GM21576 (cell line): ENCODE measurements around the gene TMEM253.

ENCODE experiments used
- ATAC-seq: cut with Tn5 transposase; IDR thresholded peaks from one replicate; pipeline ENCODE4 v1.9.1; 2021; ENCODE audit warnings: mild to moderate bottlenecking, moderate library complexity; ENCODE audit not compliant: unreplicated experiment

Gene TMEM253

DNA sequence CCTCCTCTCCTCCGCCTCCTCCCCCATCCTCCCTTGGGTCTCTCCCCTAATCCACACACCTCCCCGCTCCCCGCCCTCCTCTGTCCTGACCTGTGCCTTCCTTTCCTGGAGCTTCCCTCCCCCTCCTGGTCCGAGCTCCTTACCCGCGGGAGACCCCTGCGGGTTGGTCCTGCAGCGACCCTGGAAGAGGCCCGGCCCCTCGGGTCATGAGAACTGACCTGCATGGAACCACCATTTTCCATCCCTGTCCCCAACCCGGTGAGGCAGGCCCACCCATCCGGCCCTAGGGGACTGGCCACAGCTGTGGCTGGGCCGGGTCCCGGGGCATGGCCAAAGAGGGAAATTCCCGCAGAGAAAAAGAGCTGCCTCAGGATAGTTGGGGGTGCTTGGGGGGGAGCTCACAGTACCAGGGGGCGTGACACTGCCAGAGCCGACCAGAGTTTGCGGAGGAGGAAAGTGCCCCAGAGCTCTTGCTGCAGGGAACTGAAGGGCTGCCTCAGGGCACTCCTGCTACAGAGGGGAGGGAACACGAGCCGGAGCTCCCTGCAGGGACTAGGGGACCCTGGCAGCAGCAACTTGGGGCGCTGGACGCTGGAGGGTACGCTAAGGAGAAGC, 30.1 kb upstream of the TMEM253 start:
- peak; percentile 7 for ATAC-seq

DNA sequence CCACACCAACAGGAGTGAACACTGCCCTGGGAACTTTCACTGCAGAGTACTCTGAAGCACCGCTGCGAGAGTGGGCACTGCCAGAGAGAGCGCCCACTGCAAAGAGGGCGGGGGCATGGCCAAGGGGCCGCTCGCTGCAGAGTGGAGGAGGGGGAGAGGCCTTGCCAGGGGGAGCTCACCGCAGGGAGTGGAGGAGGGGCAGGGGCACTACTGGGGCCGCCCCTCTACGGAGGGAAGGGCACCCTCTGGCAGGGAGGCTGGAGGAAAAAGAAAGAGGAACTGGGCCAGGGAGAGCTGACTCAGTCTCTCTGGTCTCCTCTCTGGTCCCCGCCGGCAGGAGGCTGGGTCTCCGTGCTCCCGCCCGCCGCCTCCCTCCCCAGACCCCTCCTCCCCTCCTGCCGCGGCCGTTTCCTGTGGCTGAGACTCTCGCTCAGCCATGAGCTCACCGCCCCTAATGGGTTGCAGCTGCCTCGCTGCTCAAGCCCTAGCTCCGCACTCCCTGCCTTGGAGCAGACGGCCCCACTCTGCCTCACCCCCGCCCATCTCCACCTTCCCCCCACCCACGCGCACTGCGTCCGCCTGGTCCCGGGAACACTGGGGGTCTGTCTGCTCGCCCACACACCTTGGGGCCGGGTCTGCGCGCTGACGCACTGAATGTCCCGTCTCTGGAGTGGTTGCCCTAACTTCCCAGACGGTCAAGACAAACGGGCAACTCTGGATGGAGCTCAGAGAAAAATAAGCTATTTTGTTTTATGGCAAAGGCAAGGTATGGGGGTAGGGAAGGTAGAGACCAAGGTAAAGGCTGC, 29.4 kb upstream of the TMEM253 start:
- peak; percentile 70 for ATAC-seq

DNA sequence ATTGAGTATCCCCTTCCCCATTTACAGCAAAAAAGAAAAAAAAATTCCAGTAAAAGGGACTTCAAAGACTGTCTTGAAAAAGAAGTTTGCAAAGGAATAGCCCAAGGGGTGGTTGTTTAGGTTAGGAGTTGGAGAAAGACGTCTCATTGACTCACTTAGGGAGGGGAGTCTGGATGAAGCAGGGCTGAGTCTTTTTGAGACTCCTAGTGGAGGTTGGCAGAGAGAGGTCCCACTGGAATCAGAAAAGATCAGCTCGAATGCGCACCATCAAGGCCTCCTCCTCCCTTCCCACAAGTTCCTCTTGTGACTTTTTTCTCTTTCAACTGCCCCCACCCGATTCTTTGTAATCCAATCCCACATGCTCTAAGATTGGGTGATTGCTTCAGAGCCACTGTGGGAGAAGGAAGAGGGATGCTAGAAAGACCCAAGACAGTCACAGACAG, 28.8 kb upstream of the TMEM253 start:
- ATAC-seq: no peak

DNA sequence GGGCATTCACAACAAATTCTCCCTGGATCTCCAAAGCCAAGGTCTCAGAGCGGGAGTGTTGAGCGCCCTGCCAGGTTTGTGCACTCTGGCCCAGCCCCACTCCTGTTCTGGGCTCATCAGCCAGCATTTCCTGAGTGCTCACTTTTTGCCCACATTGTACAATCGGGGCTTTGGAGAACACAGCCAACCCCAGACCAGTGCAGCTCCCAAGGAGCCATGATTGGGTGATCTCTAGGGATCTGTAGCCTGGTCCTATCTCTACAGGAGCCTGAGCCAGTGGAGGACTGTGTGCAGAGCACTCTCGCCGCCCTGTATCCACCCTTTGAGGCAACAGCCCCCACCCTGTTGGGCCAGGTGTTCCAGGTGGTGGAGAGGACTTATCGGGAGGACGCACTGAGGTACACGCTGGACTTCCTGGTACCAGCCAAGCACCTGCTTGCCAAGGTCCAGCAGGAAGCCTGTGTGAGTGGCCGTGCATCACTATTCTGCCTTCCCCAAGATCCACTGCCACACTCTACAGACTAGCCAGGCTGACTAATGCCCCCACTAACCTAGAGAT, 28.0 kb upstream of the TMEM253 start:
- no peak for ATAC-seq

DNA sequence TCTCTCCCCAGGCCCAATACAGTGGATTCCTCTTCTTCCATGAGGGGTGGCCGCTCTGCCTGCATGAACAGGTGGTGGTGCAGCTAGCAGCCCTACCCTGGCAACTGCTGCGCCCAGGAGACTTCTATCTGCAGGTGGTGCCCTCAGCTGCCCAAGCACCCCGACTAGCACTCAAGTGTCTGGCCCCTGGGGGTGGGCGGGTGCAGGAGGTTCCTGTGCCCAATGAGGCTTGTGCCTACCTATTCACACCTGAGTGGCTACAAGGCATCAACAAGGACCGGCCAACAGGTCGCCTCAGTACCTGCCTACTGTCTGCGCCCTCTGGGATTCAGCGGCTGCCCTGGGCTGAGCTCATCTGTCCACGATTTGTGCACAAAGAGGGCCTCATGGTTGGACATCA, 26.9 kb upstream of the TMEM253 start:
- no peak for ATAC-seq

DNA sequence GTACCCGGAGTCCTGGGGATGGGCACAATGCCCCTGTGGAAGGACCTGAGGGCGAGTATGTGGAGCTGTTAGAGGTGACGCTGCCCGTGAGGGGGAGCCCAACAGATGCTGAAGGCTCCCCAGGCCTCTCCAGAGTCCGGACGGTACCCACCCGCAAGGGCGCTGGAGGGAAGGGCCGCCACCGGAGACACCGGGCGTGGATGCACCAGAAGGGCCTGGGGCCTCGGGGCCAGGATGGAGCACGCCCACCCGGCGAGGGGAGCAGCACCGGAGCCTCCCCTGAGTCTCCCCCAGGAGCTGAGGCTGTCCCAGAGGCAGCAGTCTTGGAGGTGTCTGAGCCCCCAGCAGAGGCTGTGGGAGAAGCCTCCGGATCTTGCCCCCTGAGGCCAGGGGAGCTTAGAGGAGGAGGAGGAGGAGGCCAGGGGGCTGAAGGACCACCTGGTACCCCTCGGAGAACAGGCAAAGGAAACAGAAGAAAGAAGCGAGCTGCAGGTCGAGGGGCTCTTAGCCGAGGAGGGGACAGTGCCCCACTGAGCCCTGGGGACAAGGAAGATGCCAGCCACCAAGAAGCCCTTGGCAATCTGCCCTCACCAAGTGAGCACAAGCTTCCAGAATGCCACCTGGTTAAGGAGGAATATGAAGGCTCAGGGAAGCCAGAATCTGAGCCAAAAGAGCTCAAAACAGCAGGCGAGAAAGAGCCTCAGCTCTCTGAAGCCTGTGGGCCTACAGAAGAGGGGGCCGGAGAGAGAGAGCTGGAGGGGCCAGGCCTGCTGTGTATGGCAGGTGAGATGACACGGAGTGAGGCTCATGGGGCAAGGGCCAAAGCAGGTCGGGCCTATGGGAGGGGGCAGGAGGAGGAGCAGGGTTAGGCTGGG, 26.2 kb upstream of the TMEM253 start:
- ATAC-seq: no peak

DNA sequence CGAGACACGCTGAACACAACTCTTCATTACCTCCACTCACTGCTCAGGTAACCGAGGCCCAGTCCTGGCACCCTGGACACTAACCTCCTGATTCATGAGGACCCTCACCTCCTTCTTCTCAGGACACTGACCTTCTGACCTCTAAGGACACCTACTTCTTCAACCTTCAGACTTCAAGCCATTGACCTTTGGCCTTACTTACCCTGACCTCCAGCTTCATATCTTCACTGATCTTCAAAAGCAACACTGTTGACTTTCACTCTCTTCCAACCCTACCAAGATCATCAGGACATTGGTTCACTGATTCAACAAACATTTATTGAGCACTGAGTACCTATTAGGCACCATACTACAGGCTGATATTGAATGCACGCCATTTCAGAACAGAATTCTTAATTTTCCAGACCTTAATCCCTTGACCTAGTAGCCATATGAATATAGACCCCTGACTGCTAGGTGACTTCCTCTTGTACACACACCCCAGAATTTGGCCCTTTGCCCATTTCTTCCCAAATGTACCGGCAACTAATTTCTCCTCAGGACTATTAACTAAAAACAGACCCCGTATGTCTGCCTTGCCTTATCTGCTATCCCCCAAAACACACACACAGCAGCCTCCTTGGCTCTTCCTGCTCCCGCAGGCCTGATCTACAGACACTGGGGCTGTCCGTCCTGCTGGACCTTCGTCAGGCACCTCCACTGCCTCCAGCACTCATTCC, 25.0 kb upstream of the TMEM253 start:
- ATAC-seq: no peak

DNA sequence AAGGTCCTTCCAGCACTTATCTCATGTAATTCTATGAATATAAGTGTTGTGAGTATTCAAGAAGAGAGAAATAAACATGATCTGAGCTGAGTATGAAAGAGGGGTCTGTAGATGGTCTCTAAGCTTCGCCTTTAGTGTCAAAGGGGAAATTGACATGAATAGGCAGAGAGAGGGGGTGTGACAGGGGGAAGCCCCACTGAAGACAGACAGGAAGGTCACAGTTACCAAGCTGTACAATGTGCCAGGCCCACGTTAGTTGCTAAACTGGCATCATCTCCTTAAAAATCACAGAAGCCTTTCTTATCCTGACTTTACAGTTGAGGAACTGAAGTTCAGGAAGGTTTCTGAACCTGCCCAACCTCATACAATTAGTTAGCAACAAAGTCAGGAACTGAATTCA, 23.2 kb upstream of the TMEM253 start:
- no peak for ATAC-seq

DNA sequence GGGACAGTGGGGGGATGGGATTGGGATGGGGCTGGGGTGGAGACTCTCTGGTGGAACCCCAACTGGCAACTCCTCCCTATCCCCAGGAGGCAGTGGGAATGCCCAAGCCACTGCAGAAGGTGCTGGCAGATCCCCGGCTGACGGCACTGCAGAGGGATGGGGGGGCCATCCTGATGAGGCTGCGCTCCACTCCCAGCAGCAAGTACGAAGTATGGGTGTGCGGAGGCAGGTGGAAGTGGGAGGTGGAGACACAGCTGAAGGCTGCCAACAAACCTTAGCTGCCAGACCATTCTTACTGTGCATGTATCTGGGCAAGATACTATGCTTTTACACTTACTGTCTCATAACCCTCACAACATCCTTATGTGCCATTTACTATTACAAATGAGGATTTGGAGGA, 22.6 kb upstream of the TMEM253 start:
- no peak for ATAC-seq

DNA sequence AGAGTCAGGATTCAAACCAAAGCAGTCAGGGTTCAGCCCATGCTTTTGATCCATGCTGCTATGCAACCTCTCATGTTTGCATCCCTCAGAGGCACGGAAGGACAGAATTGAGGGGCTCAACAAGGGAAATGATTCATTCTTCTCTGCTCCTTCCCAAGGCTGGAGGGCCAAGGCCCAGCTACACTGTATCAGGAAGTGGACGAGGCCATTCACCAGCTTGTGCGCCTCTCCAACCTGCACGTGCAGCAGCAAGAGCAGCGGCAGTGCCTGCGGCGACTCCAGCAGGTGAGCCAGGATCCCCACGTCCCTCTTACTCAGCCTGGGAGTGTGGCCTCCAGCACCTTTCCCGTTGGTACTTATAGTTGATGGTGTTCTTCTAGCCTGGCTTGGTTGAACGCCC, 22.1 kb upstream of the TMEM253 start:
- ATAC-seq: no peak

DNA sequence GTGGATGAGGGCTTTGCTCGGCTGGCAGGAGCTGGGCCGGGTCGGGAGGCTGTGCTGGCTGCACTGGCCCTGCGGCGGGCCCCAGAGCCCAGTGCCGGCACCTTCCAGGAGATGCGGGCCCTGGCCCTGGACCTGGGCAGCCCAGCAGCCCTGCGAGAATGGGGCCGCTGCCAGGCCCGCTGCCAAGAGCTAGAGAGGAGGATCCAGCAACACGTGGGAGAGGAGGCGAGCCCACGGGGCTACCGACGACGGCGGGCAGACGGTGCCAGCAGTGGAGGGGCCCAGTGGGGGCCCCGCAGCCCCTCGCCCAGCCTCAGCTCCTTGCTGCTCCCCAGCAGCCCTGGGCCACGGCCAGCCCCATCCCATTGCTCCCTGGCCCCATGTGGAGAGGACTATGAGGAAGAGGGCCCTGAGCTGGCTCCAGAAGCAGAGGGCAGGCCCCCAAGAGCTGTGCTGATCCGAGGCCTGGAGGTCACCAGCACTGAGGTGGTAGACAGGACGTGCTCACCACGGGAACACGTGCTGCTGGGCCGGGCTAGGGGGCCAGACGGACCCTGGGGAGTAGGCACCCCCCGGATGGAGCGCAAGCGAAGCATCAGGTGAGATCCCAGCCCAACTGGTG, 19.2 kb upstream of the TMEM253 start:
- ATAC-seq: no peak

DNA sequence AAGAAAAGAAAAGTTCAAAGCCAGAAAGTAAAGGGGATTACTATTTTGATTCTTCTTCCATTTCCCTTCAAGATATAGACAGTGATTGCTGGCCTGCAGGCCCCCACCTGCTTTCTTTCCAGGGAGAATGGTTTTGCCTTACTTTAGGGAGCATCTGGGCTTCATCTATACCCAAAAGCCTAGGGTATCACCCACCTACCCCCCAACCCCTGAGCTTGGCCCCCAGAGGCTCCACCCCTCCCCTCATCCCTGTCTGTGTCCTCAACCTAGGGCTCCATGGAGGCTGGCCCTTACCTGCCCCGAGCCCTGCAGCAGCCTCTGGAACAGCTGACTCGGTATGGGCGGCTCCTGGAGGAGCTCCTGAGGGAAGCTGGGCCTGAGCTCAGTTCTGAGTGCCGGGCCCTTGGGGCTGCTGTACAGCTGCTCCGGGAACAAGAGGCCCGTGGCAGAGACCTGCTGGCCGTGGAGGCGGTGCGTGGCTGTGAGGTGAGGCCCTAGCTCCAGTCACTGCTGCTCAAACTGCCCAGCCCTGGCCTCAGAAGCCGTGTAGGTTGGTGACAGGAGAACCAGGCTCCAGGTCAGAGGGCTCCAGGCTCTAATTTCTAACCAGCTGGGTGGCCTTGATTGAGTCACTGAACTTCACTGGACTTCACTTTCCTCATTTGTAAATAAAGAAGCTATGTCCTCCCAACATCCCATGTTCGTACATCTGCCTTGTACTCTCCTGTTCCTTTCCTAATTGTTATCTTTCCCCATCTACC, 17.1 kb upstream of the TMEM253 start:
- ATAC-seq: no peak

DNA sequence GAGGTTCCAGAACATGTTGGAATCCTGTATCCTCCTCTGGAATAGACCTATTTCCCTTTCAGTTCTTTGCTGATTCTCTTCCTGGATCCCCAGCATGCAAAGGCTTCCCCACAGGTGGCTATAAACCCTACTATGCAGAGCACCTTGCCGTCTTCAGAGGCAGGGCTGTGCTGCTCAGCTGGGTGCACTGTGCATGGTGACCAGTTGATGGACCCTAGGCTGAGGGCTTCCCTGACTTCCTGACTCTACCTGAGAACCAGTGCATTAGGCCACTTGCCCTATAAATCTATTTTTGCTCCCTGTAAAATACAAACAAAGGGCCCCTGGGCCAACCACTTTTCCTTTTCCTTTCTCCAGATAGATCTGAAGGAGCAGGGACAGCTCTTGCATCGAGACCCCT, 16.5 kb upstream of the TMEM253 start:
- ATAC-seq: no peak

DNA sequence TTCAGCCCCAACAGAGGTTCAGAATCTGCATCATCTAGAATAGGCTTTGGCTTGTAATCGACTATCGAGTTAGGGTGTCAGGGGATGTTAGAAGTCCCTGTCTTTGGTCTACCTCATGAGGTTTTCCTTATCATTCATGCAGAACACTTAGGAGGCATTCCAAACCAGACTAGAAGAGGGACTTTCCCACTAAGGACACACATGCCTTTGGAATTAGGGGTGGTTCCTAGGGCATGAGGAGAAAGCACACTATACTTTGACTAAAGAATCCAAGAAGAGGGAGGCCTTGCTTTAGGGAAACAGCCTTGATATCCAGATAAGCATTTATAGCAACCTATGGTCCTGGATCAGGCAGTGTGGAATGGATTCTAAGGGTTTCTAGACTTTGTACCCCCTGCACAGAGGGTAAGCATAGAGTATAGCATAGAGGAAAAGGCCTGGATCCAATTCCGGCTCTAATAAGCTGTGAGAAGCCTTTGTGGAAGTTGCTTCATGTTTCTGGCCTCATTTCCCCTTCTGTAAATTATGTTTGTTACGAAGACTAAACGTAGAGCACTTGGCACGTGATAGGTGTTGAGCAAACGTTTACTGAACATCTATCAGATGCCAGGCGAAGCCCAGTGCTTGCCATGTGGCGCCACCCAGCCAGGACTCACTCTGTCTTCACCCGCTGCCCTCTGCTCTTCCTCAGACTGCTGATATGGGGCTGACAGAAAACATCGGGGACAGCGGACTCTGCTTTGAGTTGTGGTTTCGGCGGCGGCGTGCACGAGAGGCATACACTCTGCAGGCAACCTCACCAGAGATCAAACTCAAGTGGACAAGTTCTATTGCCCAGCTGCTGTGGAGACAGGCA, 15.6 kb upstream of the TMEM253 start:
- ATAC-seq: no peak

DNA sequence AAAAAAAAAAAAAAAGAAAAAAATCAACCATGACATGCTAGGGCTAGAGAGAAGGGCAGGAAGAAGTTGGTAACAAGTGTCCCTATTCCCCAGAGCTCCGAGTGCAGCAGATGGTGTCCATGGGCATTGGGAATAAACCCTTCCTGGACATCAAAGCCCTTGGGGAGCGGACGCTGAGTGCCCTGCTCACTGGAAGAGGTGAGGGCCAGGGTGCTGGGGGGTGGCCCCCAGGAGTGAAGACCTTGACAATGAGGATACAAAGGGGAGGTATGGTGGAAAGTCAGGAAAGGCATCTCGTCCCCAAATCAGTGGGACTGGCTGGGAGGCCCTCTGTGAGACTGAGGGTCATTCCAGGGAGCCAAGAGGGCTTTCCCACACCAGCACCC, 14.0 kb upstream of the TMEM253 start:
- no peak for ATAC-seq

DNA sequence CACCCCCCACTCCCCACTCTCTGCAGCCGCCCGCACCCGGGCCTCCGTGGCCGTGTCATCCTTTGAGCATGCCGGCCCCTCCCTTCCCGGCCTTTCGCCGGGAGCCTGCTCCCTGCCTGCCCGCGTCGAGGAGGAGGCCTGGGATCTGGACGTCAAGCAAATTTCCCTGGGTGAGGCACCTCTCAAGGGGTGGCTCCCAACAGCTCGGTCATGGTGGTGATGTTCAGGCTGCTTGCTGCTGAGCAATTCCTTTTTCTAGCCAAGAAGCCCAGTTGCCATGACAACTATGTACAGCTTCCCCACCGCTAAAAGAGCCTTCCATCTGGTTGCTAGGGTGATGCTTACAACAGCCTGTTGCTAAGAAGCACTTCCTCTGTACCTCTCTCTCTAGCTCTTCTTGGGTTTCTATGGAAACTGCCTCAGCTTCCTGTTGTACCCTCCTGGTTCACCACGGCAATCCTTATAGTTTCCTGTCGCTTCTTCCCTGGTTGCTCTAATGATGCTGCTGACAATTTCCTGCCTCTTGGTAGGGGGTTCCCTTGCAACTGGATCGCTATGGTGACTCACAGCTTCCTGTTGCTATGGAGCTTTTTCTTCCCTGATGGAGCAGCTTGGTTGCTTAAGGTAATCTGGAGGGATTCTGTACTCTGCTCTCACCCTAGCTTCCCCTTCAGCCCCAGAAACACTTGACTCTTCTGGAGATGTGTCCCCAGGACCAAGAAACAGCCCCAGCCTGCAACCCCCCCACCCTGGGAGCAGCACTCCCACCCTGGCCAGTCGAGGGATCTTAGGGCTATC, 13.4 kb upstream of the TMEM253 start:
- no peak for ATAC-seq

DNA sequence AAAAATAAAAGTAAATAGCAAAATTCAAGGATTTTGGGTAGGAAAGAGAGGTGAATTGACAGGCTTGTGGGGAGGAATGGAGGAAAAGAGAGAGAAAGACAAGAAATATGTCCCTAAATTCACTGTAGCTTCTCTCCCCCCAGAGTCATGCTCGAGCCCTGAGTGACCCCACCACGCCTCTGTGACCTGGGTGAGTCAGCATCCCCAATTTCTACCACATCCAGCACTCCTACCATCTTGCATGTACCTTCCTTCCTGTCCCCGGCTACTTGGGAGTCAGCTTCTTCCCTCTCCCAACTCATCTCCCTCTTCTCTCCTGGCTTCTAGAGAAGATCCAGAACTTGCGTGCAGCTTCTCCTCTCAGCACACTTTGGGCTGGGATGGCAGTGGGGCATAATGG, 12.2 kb upstream of the TMEM253 start:
- no peak for ATAC-seq

DNA sequence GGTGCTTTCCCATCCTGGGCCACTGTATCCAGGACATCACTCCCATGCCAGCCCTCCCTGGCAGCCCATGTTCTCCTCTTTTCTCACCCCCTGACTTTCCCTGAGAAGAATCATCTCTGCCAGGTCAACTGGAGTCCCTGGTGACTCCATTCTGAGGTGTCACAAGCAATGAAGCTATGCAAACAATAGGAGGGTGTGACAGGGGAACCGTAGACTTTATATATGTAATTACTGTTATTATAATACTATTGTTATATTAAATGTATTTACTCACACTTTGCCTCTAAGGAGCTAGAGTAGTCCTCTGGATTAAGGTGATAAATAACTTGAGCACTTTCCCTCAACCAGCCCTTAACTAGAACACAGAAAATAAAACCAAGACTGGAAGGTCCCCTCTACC, 11.6 kb upstream of the TMEM253 start:
- no peak for ATAC-seq
